Neural cell (in vitro differentiated cells): ENCODE measurements around the gene TMEM200C. TPM values are rescaled to one million over a fixed set of nuclear protein-coding genes. Genes with fewer than 3 reads are reported as not detected.

Experiments
- H2AFZ ChIP-seq: fragments of 200-600, 300-800 bp; sonication (generic), shearing (Covaris generic); 2 replicates; pipeline ENCODE4 v1.6.0; 2014; ENCODE audit warnings: low read depth, mild to moderate bottlenecking, antibody characterized with exemption, low read length, moderate library complexity
- H3F3A ChIP-seq: fragments of 200-600 bp; shearing (Covaris generic); 2 replicates; pipeline ENCODE4 v1.6.1; 2016; ENCODE audit warnings: mild to moderate bottlenecking, moderate library complexity, mixed read lengths, antibody characterized with exemption, low read length; ENCODE audit not compliant: insufficient read depth, poor library complexity, severe bottlenecking
- H3K27ac ChIP-seq: fragments of 200-600, 300-800 bp; sonication (generic), shearing (Covaris generic); 2 replicates; pipeline ENCODE4 v1.5.1; 2014; ENCODE audit warnings: mild to moderate bottlenecking, low read length, moderate library complexity
- H3K27me3 ChIP-seq: fragments of 300-800, 200-600 bp; sonication (generic), shearing (Covaris generic); 2 replicates; pipeline ENCODE4 v1.6.0; 2014; ENCODE audit warnings: mild to moderate bottlenecking, low read depth, low read length, moderate library complexity; ENCODE audit not compliant: insufficient read depth
- H3K36me3 ChIP-seq: fragments of 300-800, 200-600 bp; sonication (generic), shearing (Covaris generic); 2 replicates; pipeline ENCODE4 v1.5.1; 2014; ENCODE audit warnings: mild to moderate bottlenecking, antibody characterized with exemption, low read length, moderate library complexity; ENCODE audit not compliant: insufficient read depth
- H3K4me2 ChIP-seq: fragments of 300-800, 200-600 bp; sonication (generic), shearing (Covaris generic); 2 replicates; pipeline ENCODE4 v1.6.0; 2014; ENCODE audit warnings: mild to moderate bottlenecking, low read length
- H3K4me3 ChIP-seq: fragments of 300-800, 200-600 bp; sonication (generic), shearing (Covaris generic); 2 replicates; pipeline ENCODE4 v1.5.1; 2014; ENCODE audit warnings: mild to moderate bottlenecking, low read length, moderate library complexity
- H3K79me2 ChIP-seq: fragments of 200-600 bp; shearing (Covaris generic); replicated peaks from 2 replicates; pipeline ENCODE4 v1.6.0; 2014; ENCODE audit warnings: mild to moderate bottlenecking, low read length, moderate library complexity; ENCODE audit not compliant: insufficient read depth
- H3K9ac ChIP-seq: fragments of 300-800, 200-600 bp; sonication (generic), shearing (Covaris generic); 2 replicates; pipeline ENCODE4 v1.6.1; 2016; ENCODE audit warnings: mild to moderate bottlenecking, low read length, mixed read lengths
- H3K9me2 ChIP-seq: fragments of 200-600 bp; shearing (Covaris generic); 2 replicates; pipeline ENCODE4 v1.6.1; 2016; ENCODE audit warnings: mild to moderate bottlenecking, low read length, mixed read lengths; ENCODE audit not compliant: insufficient read depth
- H3K9me3 ChIP-seq: fragments of 200-600, 300-800 bp; sonication (generic), shearing (Covaris generic); 2 replicates; pipeline ENCODE4 v1.6.1; 2016; ENCODE audit warnings: mild to moderate bottlenecking, mixed run types, low read length, moderate library complexity, mixed read lengths
- H4K20me1 ChIP-seq: fragments of 200-600 bp; shearing (Covaris generic); 2 replicates; pipeline ENCODE4 v1.6.1; 2016; ENCODE audit warnings: mild to moderate bottlenecking, mixed run types; ENCODE audit not compliant: insufficient read depth
- EP300 ChIP-seq: fragments of 450-650 bp; conservative IDR thresholded peaks from 2 replicates; pipeline ENCODE4 v1.6.1; 2014; ENCODE audit warnings: antibody characterized with exemption, mild to moderate bottlenecking, moderate library complexity; ENCODE audit not compliant: poor library complexity, severe bottlenecking
- EZH2 ChIP-seq: fragments of 200-600, 300-800 bp; shearing (Covaris generic), sonication (generic); IDR thresholded peaks from 2 replicates; pipeline ENCODE4 v1.6.1; 2014; ENCODE audit warnings: antibody characterized with exemption, low read length, borderline replicate concordance, mild to moderate bottlenecking; ENCODE audit not compliant: insufficient read depth, poor library complexity, severe bottlenecking
- MXI1 ChIP-seq: fragments of 450-650 bp; conservative IDR thresholded peaks from 2 replicates; pipeline ENCODE4 v1.6.1; 2014; ENCODE audit warnings: antibody characterized with exemption, mild to moderate bottlenecking; ENCODE audit not compliant: poor library complexity, severe bottlenecking
- POLR2AphosphoS5 ChIP-seq: IDR thresholded peaks from 2 replicates; pipeline ENCODE4 v1.6.1; 2012
- RAD21 ChIP-seq: fragments of 450-650 bp; conservative IDR thresholded peaks from 2 replicates; pipeline ENCODE4 v1.6.1; 2014; ENCODE audit warnings: antibody characterized with exemption, mild to moderate bottlenecking, moderate library complexity
- REST ChIP-seq: IDR thresholded peaks from 2 replicates; pipeline ENCODE4 v1.6.1; 2012; ENCODE audit warnings: borderline replicate concordance
- SMC3 ChIP-seq: fragments of 450-650 bp; conservative IDR thresholded peaks from 2 replicates; pipeline ENCODE4 v1.6.1; 2014; ENCODE audit warnings: antibody characterized with exemption, mild to moderate bottlenecking, moderate library complexity; ENCODE audit not compliant: poor library complexity
- TAF1 ChIP-seq: IDR thresholded peaks from 2 replicates; pipeline ENCODE4 v1.6.1; 2012; ENCODE audit warnings: low read depth
- polyA plus RNA-seq: library from polyadenylated mRNA; depleted of rRNA; stranded (reverse); fragments of >200 nt; gene quantifications from 2 replicates; pipeline ENCODE4 v1.2.3, GENCODE V29; 2014

The TMEM200C gene
- polyA plus RNA-seq, 1 donor from 2014 or later, result 8.2 TPM

- Histone ChIP-seq H3K27ac (no peak overlapping the region), H2AFZ (no peak overlapping the region), H3K9me3 (no peaks in the 10 kb centered on the region), H4K20me1 (no peaks in the 10 kb centered on the region), H3K9me2 (no peaks in the 10 kb centered on the region), H3K79me2 (peaks cover 30% of the 10 kb centered on the region), H3K4me2 (no peak overlapping the region), H3K27me3 (no peaks in the 10 kb centered on the region), H3K4me3 (peak overlapping the region; percentile 75), H3K9ac (no peak overlapping the region), H3F3A (peaks cover 5% of the 10 kb centered on the region), H3K36me3 (peaks cover 11% of the 10 kb centered on the region)
- no peak for TF ChIP-seq SMC3
- no peak for TF ChIP-seq POLR2AphosphoS5
- TF ChIP-seq TAF1, result no peak
- no peak for TF ChIP-seq REST
- no peak for TF ChIP-seq MXI1
- no peak for TF ChIP-seq RAD21
- no peak for TF ChIP-seq EZH2
These were observed 4.0 kb downstream of the TMEM200C start for GRCh38 chr18:5891184-5891853.

GRCh38 chr18:5890331-5891183 is 4.8 kb downstream of the TMEM200C start:
- Histone ChIP-seq H3K4me2 (no peak overlapping the region), H2AFZ (no peak overlapping the region), H3K36me3 (peaks cover 11% of the 10 kb centered on the region), H3K9me3 (no peaks in the 10 kb centered on the region), H3K79me2 (peaks cover 30% of the 10 kb centered on the region), H3K27me3 (no peaks in the 10 kb centered on the region), H3F3A (peaks cover 5% of the 10 kb centered on the region), H4K20me1 (no peaks in the 10 kb centered on the region), H3K9ac (no peak overlapping the region), H3K4me3 (no peak overlapping the region), H3K27ac (no peak overlapping the region), H3K9me2 (no peaks in the 10 kb centered on the region)
- TF ChIP-seq RAD21 (no peak), REST (no peak), EZH2 (no peak), TAF1 (no peak), MXI1 (no peak), SMC3 (no peak), POLR2AphosphoS5 (no peak), EP300 (no peak)
